Chondrocyte (in vitro differentiated cells): ENCODE results near the gene MED17. TPM values are rescaled to one million over a fixed set of nuclear protein-coding genes. Genes with fewer than 3 reads are reported as not detected.

ENCODE experiments used
- DNase-seq: peaks from one replicate; pipeline ENCODE4 v3.0.0; 2021; ENCODE audit warnings: mixed read lengths, low spot score
- H3K27ac Mint-ChIP-seq: one replicate; pipeline ENCODE4 v1.8.0; 2021; ENCODE audit warnings: mild to moderate bottlenecking, moderate library complexity, mixed read lengths; ENCODE audit not compliant: unreplicated experiment
- H3K27me3 Mint-ChIP-seq: 2 replicates; pipeline ENCODE4 v1.8.0; 2021; ENCODE audit warnings: low read depth, mixed read lengths
- H3K36me3 Mint-ChIP-seq: 2 replicates; pipeline ENCODE4 v1.8.0; 2021; ENCODE audit warnings: low read depth, mixed read lengths
- H3K4me1 Mint-ChIP-seq: 2 replicates; pipeline ENCODE4 v1.8.0; 2021; ENCODE audit warnings: low read depth, mild to moderate bottlenecking, mixed read lengths
- H3K4me3 Mint-ChIP-seq: one replicate; pipeline ENCODE4 v1.8.0; 2021; ENCODE audit warnings: mild to moderate bottlenecking, moderate library complexity, mixed read lengths; ENCODE audit not compliant: unreplicated experiment
- H3K9me3 Mint-ChIP-seq: 2 replicates; pipeline ENCODE4 v1.8.0; 2021; ENCODE audit warnings: low read depth, mixed read lengths
- CTCF ChIP-seq: fragments of 200-600 bp; sonication (generic); IDR thresholded peaks from 2 replicates; pipeline ENCODE4 v1.5.0; 2021; ENCODE audit warnings: antibody characterized with exemption, mild to moderate bottlenecking, moderate library complexity
- total RNA-seq: library from RNA; stranded (reverse); gene quantifications from 3 replicates; pipeline ENCODE4 v1.2.1, GENCODE V29; 2021

Gene MED17
- total RNA-seq, 1 donor from 2014 or later: 28.1 TPM

- TF ChIP-seq CTCF: no peak
- peaks cover 54% of the 10 kb centered on the region for H3K36me3 Mint-ChIP-seq
- H3K4me3 Mint-ChIP-seq: peak overlapping the region; percentile 96
- DNase-seq: no peak
- peaks cover 72% of the 10 kb centered on the region for H3K4me1 Mint-ChIP-seq
- no peaks in the 10 kb centered on the region for H3K9me3 Mint-ChIP-seq
- no peaks in the 10 kb centered on the region for H3K27me3 Mint-ChIP-seq
- H3K27ac Mint-ChIP-seq: peak overlapping the region; percentile 99
Measured at GRCh38 chr11:93737904-93738612, 46.0 kb upstream of the MED17 start.

- Mint-ChIP-seq H3K27ac (peak overlapping the region; percentile 99), H3K36me3 (peaks cover 49% of the 10 kb centered on the region), H3K27me3 (no peaks in the 10 kb centered on the region), H3K4me1 (peaks cover 69% of the 10 kb centered on the region), H3K4me3 (peak overlapping the region; percentile 96), H3K9me3 (no peaks in the 10 kb centered on the region)
- DNase-seq: no peak
- TF ChIP-seq CTCF: no peak
Measured at GRCh38 chr11:93738647-93739081, 45.4 kb upstream of the MED17 start.

GRCh38 chr11:93740031-93740729 lies 43.9 kb upstream of the MED17 start:
- Mint-ChIP-seq H3K9me3 (no peaks in the 10 kb centered on the region), H3K4me1 (peaks cover 64% of the 10 kb centered on the region), H3K27ac (peak overlapping the region; percentile 99)

GRCh38 chr11:93740730-93741093 lies 43.4 kb upstream of the MED17 start:
- Mint-ChIP-seq H3K36me3 (peaks cover 40% of the 10 kb centered on the region), H3K4me3 (peak overlapping the region; percentile 96), H3K27me3 (no peaks in the 10 kb centered on the region), H3K4me1 (peaks cover 63% of the 10 kb centered on the region), H3K9me3 (no peaks in the 10 kb centered on the region), H3K27ac (peak overlapping the region; percentile 99)
- TF ChIP-seq CTCF: no peak
- no peak for DNase-seq

More at GRCh38 chr11:93740031-93740729, 43.9 kb upstream of the MED17 start:
- peak overlapping the region; percentile 96 for H3K4me3 Mint-ChIP-seq
- H3K36me3 Mint-ChIP-seq: peaks cover 42% of the 10 kb centered on the region
- H3K27me3 Mint-ChIP-seq: no peaks in the 10 kb centered on the region
- no peak for DNase-seq
- TF ChIP-seq CTCF: no peak

- TF ChIP-seq CTCF: no peak
- peak; percentile 97 for DNase-seq
- peak within 1 kb of the TSS; percentile 96 for H3K4me3 Mint-ChIP-seq
Measured at GRCh38 chr11:93741094-93741881, 42.8 kb upstream of the MED17 start, which contains the start of the genes C11orf54 and TAF1D. Gene C11orf54, plus strand, starts transcription at chr11:93741672. Its CDS starts 5,722 bp downstream, at chr11:93747394. Gene TAF1D, minus strand, starts transcription at chr11:93741495. Its CDS starts 2,191 bp downstream, at chr11:93739304.

More at GRCh38 chr11:93741094-93741881, 42.8 kb upstream of the MED17 start, which contains the start of the genes C11orf54 and TAF1D:
- H3K4me1 Mint-ChIP-seq: peaks cover 57% of the 10 kb centered on the region
- H3K9me3 Mint-ChIP-seq: no peaks in the 10 kb centered on the region
- no peaks in the 10 kb centered on the region for H3K27me3 Mint-ChIP-seq
- peaks cover 34% of the 10 kb centered on the region for H3K36me3 Mint-ChIP-seq
- peak within 1 kb of the TSS; percentile 99 for H3K27ac Mint-ChIP-seq
